Endodermal cell (in vitro differentiated cells): ENCODE data around the gene MTUS2. TPM values are rescaled to one million over a fixed set of nuclear protein-coding genes. Genes with fewer than 3 reads are reported as not detected.

Source experiments
- DNase-seq: peaks from one replicate; pipeline ENCODE4 v3.0.0-alpha.2; 2017
- H3K27ac ChIP-seq: 2 replicates; pipeline ENCODE4 v1.5.1; 2013; ENCODE audit warnings: mild to moderate bottlenecking, low read depth, low read length, moderate library complexity
- H3K27me3 ChIP-seq: 2 replicates; pipeline ENCODE4 v1.6.1; 2013; ENCODE audit warnings: mild to moderate bottlenecking, low read length, moderate library complexity; ENCODE audit not compliant: insufficient read depth, control insufficient read depth, poor library complexity, severe bottlenecking
- H3K36me3 ChIP-seq: 2 replicates; pipeline ENCODE4 v1.7.0; 2013; ENCODE audit warnings: mild to moderate bottlenecking, low read length, moderate library complexity; ENCODE audit not compliant: control insufficient read depth, insufficient read depth
- H3K4me1 ChIP-seq: one replicate; pipeline ENCODE4 v1.7.0; 2013; ENCODE audit warnings: low read length; ENCODE audit not compliant: control insufficient read depth, insufficient read depth
- H3K4me3 ChIP-seq: 2 replicates; pipeline ENCODE4 v1.5.1; 2013; ENCODE audit warnings: mild to moderate bottlenecking, low read length, moderate library complexity
- H3K9ac ChIP-seq: 2 replicates; pipeline ENCODE4 v1.6.1; 2013; ENCODE audit warnings: mild to moderate bottlenecking, low read length, moderate library complexity; ENCODE audit not compliant: poor library complexity, severe bottlenecking; ENCODE audit errors: extremely low read depth
- H3K9me3 ChIP-seq: 2 replicates; pipeline ENCODE4 v1.6.1; 2013; ENCODE audit warnings: mild to moderate bottlenecking, low read length, moderate library complexity; ENCODE audit not compliant: control insufficient read depth
- H3K27ac Mint-ChIP-seq: 2 replicates; pipeline ENCODE4 v1.8.0; 2020; ENCODE audit warnings: mixed read lengths
- H3K27me3 Mint-ChIP-seq: 2 replicates; pipeline ENCODE4 v1.8.0; 2021; ENCODE audit warnings: mild to moderate bottlenecking, mixed read lengths; ENCODE audit not compliant: insufficient read depth
- H3K36me3 Mint-ChIP-seq: 2 replicates; pipeline ENCODE4 v1.8.0; 2020; ENCODE audit warnings: low read depth, mixed read lengths
- H3K4me1 Mint-ChIP-seq: 2 replicates; pipeline ENCODE4 v1.8.0; 2020; ENCODE audit warnings: mixed read lengths
- H3K4me3 Mint-ChIP-seq: 2 replicates; pipeline ENCODE4 v1.8.0; 2020; ENCODE audit warnings: mild to moderate bottlenecking, moderate library complexity, mixed read lengths
- H3K9me3 Mint-ChIP-seq: 2 replicates; pipeline ENCODE4 v1.8.0; 2020; ENCODE audit warnings: mild to moderate bottlenecking, mixed read lengths
- CTCF ChIP-seq: fragments of 200-600 bp; sonication (generic); conservative IDR thresholded peaks from 2 replicates; pipeline ENCODE4 v1.5.0; 2021; ENCODE audit warnings: antibody characterized with exemption, mild to moderate bottlenecking
- WGBS, 2 experiments: methylation state at CpG; one replicate each; pipeline versions ENCODE4 v1.1.5 to v1.1.7; 2013; ENCODE audit warnings: missing lambda C conversion rate in 2 of 2, mixed read lengths in 1 of 2; ENCODE audit not compliant: insufficient coverage in 1 of 2, insufficient read length in 1 of 2; 5-methylcytosine and 5-hydroxymethylcytosine counted together
- total RNA-seq, 2 donors: library from RNA; stranded (reverse); fragmentation: NEBNext Ultra II Directional in 1 of 2; extraction: Animal tissue kit (Norgen Biotek cat#: 25700) in 1 of 2; gene quantifications; 2 replicates in 1 of 2; 3 replicates in 1 of 2; pipeline ENCODE4 v1.2.1, GENCODE V29; 2021

MTUS2 gene
- total RNA-seq, 2 donors from 2014 or later = 1.2 to 1.3 TPM

GRCh38 chr13:29171244-29171643 lies 351.1 kb downstream of the MTUS2 start:
- no peak overlapping the region for H3K27ac ChIP-seq
- Mint-ChIP-seq H3K27me3 (no peaks in the 10 kb centered on the region), H3K27ac (no peak overlapping the region), H3K4me3 (no peak overlapping the region), H3K9me3 (peaks cover 4% of the 10 kb centered on the region), H3K36me3 (no peaks in the 10 kb centered on the region), H3K4me1 (peaks cover 4% of the 10 kb centered on the region)
- H3K4me1 ChIP-seq = no peaks in the 10 kb centered on the region
- TF ChIP-seq CTCF = no peak
- DNase-seq = no peak
- H3K9ac ChIP-seq = no peak overlapping the region
- H3K36me3 ChIP-seq = no peaks in the 10 kb centered on the region
- no peak overlapping the region for H3K4me3 ChIP-seq
- 87 to 93% methylated on average over 2 to 3 of the region's 3 CpGs for WGBS, 2 experiments
- H3K9me3 ChIP-seq = peaks cover 34% of the 10 kb centered on the region
- H3K27me3 ChIP-seq = no peaks in the 10 kb centered on the region

GRCh38 chr13:29174093-29174492 lies 354.0 kb downstream of the MTUS2 start:
- no peaks in the 10 kb centered on the region for H3K4me1 ChIP-seq
- H3K27ac Mint-ChIP-seq = no peak overlapping the region

GRCh38 chr13:29175250-29175873 lies 355.2 kb downstream of the MTUS2 start:
- H3K27me3 Mint-ChIP-seq = no peaks in the 10 kb centered on the region
- 60 to 63% methylated on average over 2 to 3 of the region's 3 CpGs for WGBS, 2 experiments

More at GRCh38 chr13:29174093-29174492, 354.0 kb downstream of the MTUS2 start:
- peaks cover 41% of the 10 kb centered on the region for H3K9me3 ChIP-seq
- H3K27ac ChIP-seq = no peak overlapping the region
- Mint-ChIP-seq H3K4me3 (no peak overlapping the region), H3K36me3 (no peaks in the 10 kb centered on the region), H3K4me1 (peaks cover 4% of the 10 kb centered on the region), H3K27me3 (no peaks in the 10 kb centered on the region), H3K9me3 (peaks cover 8% of the 10 kb centered on the region)
- WGBS, 2 experiments = 63 to 100% methylated on average over 1 to 3 of the region's 3 CpGs
- no peak overlapping the region for H3K9ac ChIP-seq
- DNase-seq = no peak
- no peaks in the 10 kb centered on the region for H3K36me3 ChIP-seq
- H3K27me3 ChIP-seq = no peaks in the 10 kb centered on the region
- no peak for TF ChIP-seq CTCF
- no peak overlapping the region for H3K4me3 ChIP-seq

More at GRCh38 chr13:29175250-29175873, 355.2 kb downstream of the MTUS2 start:
- Mint-ChIP-seq H3K4me1 (no peaks in the 10 kb centered on the region), H3K9me3 (peaks cover 8% of the 10 kb centered on the region), H3K4me3 (no peak overlapping the region), H3K36me3 (no peaks in the 10 kb centered on the region), H3K27ac (no peak overlapping the region)
- Histone ChIP-seq H3K27me3 (no peaks in the 10 kb centered on the region), H3K27ac (no peak overlapping the region), H3K9me3 (peaks cover 35% of the 10 kb centered on the region), H3K4me1 (no peaks in the 10 kb centered on the region), H3K36me3 (no peaks in the 10 kb centered on the region), H3K9ac (no peak overlapping the region), H3K4me3 (no peak overlapping the region)
- no peak for DNase-seq
- no peak for TF ChIP-seq CTCF
